Mesenchymal stem cell (in vitro differentiated cells and primary cell): ENCODE data around the gene PIM1.
"Not testable (repeated sequence)": the region's sequence is repeated elsewhere in the genome, so short reads cannot be mapped to it uniquely, and the experiment has no call there.

ENCODE experiments used
- DNase-seq: peaks from one replicate; pipeline ENCODE4 v3.0.0-alpha.2; 2013
- H2AFZ ChIP-seq: one replicate; pipeline ENCODE4 v1.6.1; 2013; ENCODE audit warnings: low read depth, mild to moderate bottlenecking, control low read depth, inconsistent platforms, low read length, moderate library complexity
- H2AK5ac ChIP-seq: 2 replicates; pipeline ENCODE4 v1.6.1; 2013; ENCODE audit warnings: low read length, moderate library complexity, mild to moderate bottlenecking, inconsistent platforms; ENCODE audit not compliant: severe bottlenecking
- H2BK120ac ChIP-seq: one replicate; pipeline ENCODE4 v1.6.1; 2013; ENCODE audit warnings: low read depth, mild to moderate bottlenecking, inconsistent platforms, low read length, moderate library complexity
- H2BK12ac ChIP-seq, 2 experiments: one replicate each; pipeline ENCODE4 v1.6.1; 2013; ENCODE audit warnings: inconsistent platforms in 2 of 2, low read length in 2 of 2, mild to moderate bottlenecking in 2 of 2, moderate library complexity in 2 of 2, control low read depth in 1 of 2
- H2BK15ac ChIP-seq: one replicate; pipeline ENCODE4 v1.6.1; 2013; ENCODE audit warnings: mild to moderate bottlenecking, low read depth, inconsistent platforms; ENCODE audit not compliant: poor library complexity, severe bottlenecking
- H2BK5ac ChIP-seq: 2 replicates; pipeline ENCODE4 v1.6.1; 2013; ENCODE audit warnings: low read depth, mild to moderate bottlenecking, low read length, control low read depth, inconsistent platforms; ENCODE audit not compliant: poor library complexity, severe bottlenecking
- H3K14ac ChIP-seq, 2 experiments: one replicate each; pipeline ENCODE4 v1.6.1; 2013; ENCODE audit warnings: inconsistent platforms in 2 of 2, low read length in 2 of 2, control low read depth in 1 of 2, mild to moderate bottlenecking in 1 of 2, moderate library complexity in 1 of 2
- H3K18ac ChIP-seq, 2 experiments: one replicate each; pipeline ENCODE4 v1.6.1; 2013; ENCODE audit warnings: inconsistent platforms in 2 of 2, low read length in 2 of 2, control low read depth in 1 of 2, low read depth in 1 of 2, mild to moderate bottlenecking in 1 of 2
- H3K23ac ChIP-seq, 2 experiments: one replicate each; pipeline ENCODE4 v1.6.1; 2013; ENCODE audit warnings: inconsistent platforms in 2 of 2, low read length in 2 of 2, mild to moderate bottlenecking in 2 of 2, moderate library complexity in 2 of 2, control low read depth in 1 of 2
- H3K27ac ChIP-seq: 2 replicates; pipeline ENCODE4 v1.5.1; 2013; ENCODE audit warnings: mild to moderate bottlenecking, moderate library complexity, low read length, control low read depth, inconsistent platforms; ENCODE audit not compliant: poor library complexity, severe bottlenecking
- H3K27me3 ChIP-seq, 2 experiments: 2 replicates each; pipeline versions ENCODE4 v1.6.1 to v1.7.0; 2013; ENCODE audit warnings: low read length in 2 of 2, mild to moderate bottlenecking in 2 of 2, moderate library complexity in 2 of 2, control low read depth in 1 of 2, inconsistent platforms in 1 of 2; ENCODE audit not compliant: control insufficient read depth in 1 of 2, insufficient read depth in 1 of 2
- H3K36me3 ChIP-seq, 2 experiments: 2 replicates each; pipeline versions ENCODE4 v1.6.1 to v1.7.0; 2013; ENCODE audit warnings: low read length in 2 of 2, control low read depth in 1 of 2, inconsistent platforms in 1 of 2, low read depth in 1 of 2, mild to moderate bottlenecking in 1 of 2; ENCODE audit not compliant: insufficient read depth in 2 of 2, control insufficient read depth in 1 of 2
- H3K4ac ChIP-seq, 2 experiments: one replicate each; pipeline ENCODE4 v1.6.1; 2013; ENCODE audit warnings: inconsistent platforms in 2 of 2, low read length in 2 of 2, mild to moderate bottlenecking in 2 of 2, moderate library complexity in 2 of 2, control low read depth in 1 of 2, low read depth in 1 of 2
- H3K4me1 ChIP-seq: 2 replicates; pipeline ENCODE4 v1.6.1; 2013; ENCODE audit warnings: low read depth, low read length, control low read depth; ENCODE audit not compliant: control insufficient read depth, insufficient read depth
- H3K4me2 ChIP-seq: 2 replicates; pipeline ENCODE4 v1.6.1; 2013; ENCODE audit warnings: low read length, mild to moderate bottlenecking, inconsistent platforms; ENCODE audit not compliant: poor library complexity, severe bottlenecking
- H3K4me3 ChIP-seq, 2 experiments: 2 replicates each; pipeline versions ENCODE4 v1.5.1 to v1.7.0; 2013; ENCODE audit warnings: low read length in 2 of 2, mild to moderate bottlenecking in 2 of 2, control low read depth in 1 of 2, low read depth in 1 of 2; ENCODE audit not compliant: insufficient read depth in 1 of 2
- H3K79me1 ChIP-seq: replicated peaks from 2 replicates; pipeline ENCODE4 v1.6.1; 2013; ENCODE audit warnings: mild to moderate bottlenecking, control low read depth, low read length, inconsistent platforms; ENCODE audit not compliant: poor library complexity, severe bottlenecking
- H3K9ac ChIP-seq: 2 replicates; pipeline ENCODE4 v1.7.0; 2013; ENCODE audit warnings: mild to moderate bottlenecking, low read length, moderate library complexity
- H3K9me3 ChIP-seq: 2 replicates; pipeline ENCODE4 v1.7.0; 2013; ENCODE audit warnings: mild to moderate bottlenecking, low read length; ENCODE audit not compliant: control insufficient read depth
- H4K8ac ChIP-seq: one replicate; pipeline ENCODE4 v1.6.1; 2013; ENCODE audit warnings: inconsistent platforms, mild to moderate bottlenecking, low read length, moderate library complexity
- H4K91ac ChIP-seq: one replicate; pipeline ENCODE4 v1.6.1; 2013; ENCODE audit warnings: mild to moderate bottlenecking, low read length, inconsistent platforms
- WGBS: methylation state at CpG from one replicate; pipeline ENCODE4 v1.1.7; 2013; ENCODE audit warnings: mixed read lengths; 5-methylcytosine and 5-hydroxymethylcytosine counted together

Gene PIM1

DNA sequence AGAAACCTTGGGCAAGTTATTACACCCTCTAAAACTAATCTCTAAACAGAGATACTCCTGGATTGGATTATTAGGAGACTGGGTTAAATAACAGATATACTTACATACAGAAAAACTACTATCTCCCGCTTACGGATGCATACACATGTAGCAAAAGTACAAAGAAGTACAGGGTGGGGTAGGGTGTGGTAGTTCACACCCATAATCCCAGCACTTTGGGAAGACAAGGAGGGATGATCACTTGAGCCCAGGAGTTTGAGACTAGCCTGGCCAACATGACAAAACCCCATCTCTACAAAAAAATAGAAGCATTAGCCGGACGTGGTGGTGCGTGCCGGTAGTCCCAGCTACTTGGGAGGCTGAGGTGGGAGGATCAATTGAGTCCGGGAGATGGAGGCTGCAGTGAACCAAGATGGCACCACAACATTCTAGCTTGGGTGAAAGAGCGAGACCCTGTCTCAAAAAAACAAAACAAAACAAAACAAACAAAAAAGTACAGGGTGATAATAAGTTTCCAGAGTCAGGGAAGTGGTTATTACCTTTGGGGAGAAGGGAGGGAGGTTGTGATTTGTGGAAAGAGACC, 8.1 kb downstream of the PIM1 start:
- H2BK120ac ChIP-seq, result no peak overlapping the region
- no CpG with 5 or more reads among the region's 8 CpGs for whole genome bisulfite sequencing

DNA sequence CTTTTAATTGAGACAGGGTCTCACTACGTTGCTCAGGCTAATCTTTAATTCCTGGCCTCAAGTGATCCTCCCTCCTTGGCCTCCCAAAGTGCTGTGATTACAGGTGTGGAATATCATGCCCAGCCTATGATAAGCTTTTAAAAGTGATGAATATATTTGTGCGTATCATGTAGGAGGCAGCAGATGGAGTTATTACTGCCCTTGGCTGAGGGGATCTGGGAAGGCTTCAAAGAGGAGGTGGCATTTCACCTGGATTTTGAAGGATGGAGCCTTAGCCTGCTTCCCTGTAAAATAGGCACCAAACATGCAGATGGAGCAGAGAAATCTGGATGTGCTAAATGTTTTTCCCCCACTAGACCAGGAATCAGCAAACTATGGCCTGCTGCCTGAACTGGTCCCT, 10.1 kb downstream of the PIM1 start:
- Histone ChIP-seq H2AFZ (no peak overlapping the region), H4K8ac (no peak overlapping the region), H3K79me1 (peaks cover 2% of the 10 kb centered on the region), H2BK12ac (no peak overlapping the region), H2AK5ac (no peak overlapping the region), H3K18ac (no peak overlapping the region), H2BK120ac (no peak overlapping the region), H4K91ac (no peak overlapping the region), H3K14ac (no peak overlapping the region), H3K4ac (no peak overlapping the region), H3K27ac (no peak overlapping the region), H3K9me3 (no peaks in the 10 kb centered on the region), H2BK15ac (no peak overlapping the region), H3K4me3 (no peak overlapping the region), H3K36me3 (peaks cover 5 to 8% of the 10 kb centered on the region in 2 experiments), H2BK5ac (no peak overlapping the region), H3K4me1 (no peaks in the 10 kb centered on the region), H3K9ac (no peak overlapping the region), H3K27me3 (no peaks in the 10 kb centered on the region), H3K4me2 (no peak overlapping the region), H3K23ac (no peak overlapping the region)
- no peak for DNase-seq
- WGBS, result 98% methylated on average over 2 of the region's 2 CpGs

More for the DNA sequence above, 8.1 kb downstream of the PIM1 start:
- no peak overlapping the region for H4K8ac ChIP-seq
- H4K91ac ChIP-seq, result no peak overlapping the region
- H3K27ac ChIP-seq, result no peak overlapping the region
- H3K36me3 ChIP-seq, result peaks cover 22 to 28% of the 10 kb centered on the region in 2 experiments
- no peak overlapping the region for H2BK15ac ChIP-seq
- peaks cover 3% of the 10 kb centered on the region for H3K4me1 ChIP-seq
- H2AK5ac ChIP-seq, result no peak overlapping the region
- no peaks in the 10 kb centered on the region for H3K27me3 ChIP-seq
- no peak overlapping the region for H2BK12ac ChIP-seq
- H3K79me1 ChIP-seq, result peaks cover 19% of the 10 kb centered on the region
- H3K4me3 ChIP-seq, result no peak overlapping the region
- no peaks in the 10 kb centered on the region for H3K9me3 ChIP-seq
- H2BK5ac ChIP-seq, result no peak overlapping the region
- H3K9ac ChIP-seq, result no peak overlapping the region
- H2AFZ ChIP-seq, result no peak overlapping the region
- no peak overlapping the region for H3K18ac ChIP-seq
- no peak for DNase-seq
- no peak overlapping the region for H3K4me2 ChIP-seq
- no peak overlapping the region for H3K14ac ChIP-seq
- no peak overlapping the region for H3K23ac ChIP-seq
- no peak overlapping the region for H3K4ac ChIP-seq

DNA sequence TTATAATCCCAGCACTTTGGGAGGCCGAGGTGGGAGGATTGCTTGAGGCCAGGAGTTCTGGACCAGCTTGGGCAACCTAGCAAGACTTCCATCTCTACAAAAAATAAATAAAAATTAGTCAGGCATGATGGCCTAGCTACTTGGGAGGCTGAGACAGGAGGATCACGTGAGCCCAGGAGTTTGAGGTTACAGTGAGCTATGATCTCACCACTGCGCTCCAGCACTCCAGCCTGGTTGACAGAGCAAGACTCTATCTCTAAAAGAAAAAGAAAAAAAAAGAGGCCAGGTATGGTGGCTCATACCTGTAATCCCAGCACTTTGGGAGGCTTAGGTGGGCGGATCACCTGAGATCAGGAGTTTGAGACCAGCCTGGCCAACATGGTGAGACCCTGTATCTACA, 10.7 kb downstream of the PIM1 start:
- 97% methylated on average over 3 of the region's 4 CpGs for WGBS

DNA sequence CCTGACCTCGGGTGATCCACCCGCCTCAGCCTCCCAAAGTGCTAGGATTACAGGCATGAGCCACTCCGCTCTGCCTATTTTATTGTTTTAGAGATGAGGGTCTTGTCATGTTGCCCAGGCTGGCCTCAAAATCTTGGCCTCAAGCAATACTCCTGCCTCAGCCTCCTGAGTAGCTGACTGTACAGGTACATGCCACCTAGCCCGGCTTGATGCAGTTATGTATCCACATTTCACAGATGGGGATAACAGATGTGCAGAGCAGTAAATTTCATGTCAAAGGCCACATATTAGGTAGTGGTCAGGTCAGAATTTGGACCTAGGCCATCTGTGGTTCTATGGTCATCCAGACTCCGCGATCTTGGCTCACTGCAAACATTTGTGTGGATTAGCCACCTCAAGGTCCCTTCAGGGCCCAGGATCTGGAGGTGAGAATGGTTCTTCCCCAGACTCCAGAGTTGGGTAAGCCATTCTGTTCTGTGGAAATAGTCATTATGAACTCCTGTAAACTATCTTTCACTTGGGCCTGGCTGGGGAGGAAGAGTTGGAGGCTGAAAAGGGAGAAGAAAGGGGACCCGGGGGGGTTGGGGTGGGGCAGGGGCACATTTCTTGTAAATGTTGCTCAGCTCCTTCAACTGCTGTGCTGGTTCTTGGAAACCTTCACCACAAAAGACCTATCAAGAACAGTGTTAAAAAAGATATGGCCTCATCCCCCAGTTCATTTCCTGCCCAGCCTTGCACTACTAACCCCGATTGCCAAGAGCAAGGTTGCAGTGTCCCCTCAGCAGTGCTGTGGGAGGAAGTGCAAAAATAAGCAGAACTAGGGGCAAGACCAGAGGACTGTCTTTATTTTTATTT, 13.0 kb downstream of the PIM1 start:
- H2BK5ac ChIP-seq, result no peak overlapping the region
- no peak overlapping the region for H2AK5ac ChIP-seq
- no peak for DNase-seq
- H2AFZ ChIP-seq, result no peak overlapping the region
- H3K18ac ChIP-seq, result no peak overlapping the region
- H3K36me3 ChIP-seq, result no peaks in the 10 kb centered on the region
- no peak overlapping the region for H3K14ac ChIP-seq
- no peaks in the 10 kb centered on the region for H3K79me1 ChIP-seq
- H2BK120ac ChIP-seq, result peak overlapping the region; percentile 49
- no peak overlapping the region for H3K4me3 ChIP-seq
- no peak overlapping the region for H3K9ac ChIP-seq
- no peak overlapping the region for H4K91ac ChIP-seq
- H3K4me2 ChIP-seq, result no peak overlapping the region
- 86% methylated on average over 8 of the region's 8 CpGs for WGBS
- peak overlapping the region; percentile 49 for H4K8ac ChIP-seq
- H3K27me3 ChIP-seq, result no peaks in the 10 kb centered on the region
- H3K4ac ChIP-seq, result no peak overlapping the region
- no peaks in the 10 kb centered on the region for H3K9me3 ChIP-seq
- H3K4me1 ChIP-seq, result no peaks in the 10 kb centered on the region
- peak overlapping the region; percentile 80 for H2BK15ac ChIP-seq
- H3K27ac ChIP-seq, result no peak overlapping the region
- no peak overlapping the region for H2BK12ac ChIP-seq
- no peak overlapping the region for H3K23ac ChIP-seq

More for the DNA sequence above, 10.7 kb downstream of the PIM1 start:
- H3K4me2 ChIP-seq, H2BK15ac ChIP-seq, H3K4me3 ChIP-seq, DNase-seq, H2BK12ac ChIP-seq, H3K4me1 ChIP-seq, H2AFZ ChIP-seq, H2BK5ac ChIP-seq, H3K79me1 ChIP-seq, H2AK5ac ChIP-seq, H3K27me3 ChIP-seq, H3K36me3 ChIP-seq, H3K9me3 ChIP-seq, H3K27ac ChIP-seq, H4K91ac ChIP-seq, H3K18ac ChIP-seq, H3K23ac ChIP-seq, H3K14ac ChIP-seq, H2BK120ac ChIP-seq, H3K9ac ChIP-seq, H3K4ac ChIP-seq, H4K8ac ChIP-seq: not testable (repeated sequence)
